Panc1 (cell line): ENCODE measurements around the gene ZNF521.

ENCODE experiments used
- POLR2AphosphoS5 ChIP-seq: IDR thresholded peaks from 2 replicates; pipeline ENCODE4 v1.6.1; 2012; ENCODE audit warnings: mild to moderate bottlenecking, low read depth, low read length, moderate library complexity
- SIN3A ChIP-seq: IDR thresholded peaks from 2 replicates; pipeline ENCODE4 v1.6.1; 2012; ENCODE audit warnings: low read depth, mild to moderate bottlenecking, low read length, moderate library complexity, borderline replicate concordance; ENCODE audit not compliant: insufficient read depth
- TCF7L2 ChIP-seq: IDR thresholded peaks from 2 replicates; pipeline ENCODE4 v1.6.1; 2011; ENCODE audit warnings: mild to moderate bottlenecking, low read depth, low read length, inconsistent platforms
- TF ChIP-seq, protein P1 (sequence below): fragments of 450-650 bp; IDR thresholded peaks from 2 replicates; pipeline ENCODE4 v1.5.1; 2017; ENCODE audit warnings: mild to moderate bottlenecking

DNA sequence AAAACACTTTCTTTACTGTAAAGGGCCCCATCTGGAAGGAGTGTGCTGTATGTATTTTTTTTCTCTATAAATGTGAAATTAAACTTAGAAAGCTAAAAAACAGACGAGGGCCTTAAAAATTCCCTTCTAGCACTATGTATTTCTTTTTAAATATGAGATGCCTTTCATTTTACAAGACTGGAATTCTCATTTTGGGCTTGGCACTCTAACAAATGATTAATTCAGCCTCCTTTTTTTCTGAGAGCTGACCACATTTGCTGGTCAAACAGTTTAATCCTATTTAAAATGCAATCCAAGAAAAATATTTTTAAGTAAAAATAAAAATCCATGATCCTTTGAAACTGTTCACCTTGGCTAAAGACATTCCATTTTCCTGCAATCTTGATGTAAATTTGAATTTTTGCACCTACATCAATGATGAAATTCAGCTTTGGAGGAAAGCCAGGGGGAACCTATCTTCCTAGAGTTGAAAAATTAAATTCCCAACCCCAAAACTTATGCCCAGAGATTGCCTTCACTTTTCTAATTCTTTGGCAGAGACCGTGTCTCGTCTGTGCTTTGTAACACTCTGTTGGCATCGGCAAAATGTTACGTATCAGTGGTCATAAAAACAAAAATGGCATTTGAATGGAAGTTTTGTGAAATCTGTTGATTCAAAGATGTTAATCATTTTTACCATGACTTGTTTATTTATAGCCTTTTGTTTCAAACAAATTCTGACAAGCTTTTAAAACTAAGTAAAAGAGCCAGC is 284.5 kb downstream of the ZNF521 start:
- TF ChIP-seq, protein P1, sequence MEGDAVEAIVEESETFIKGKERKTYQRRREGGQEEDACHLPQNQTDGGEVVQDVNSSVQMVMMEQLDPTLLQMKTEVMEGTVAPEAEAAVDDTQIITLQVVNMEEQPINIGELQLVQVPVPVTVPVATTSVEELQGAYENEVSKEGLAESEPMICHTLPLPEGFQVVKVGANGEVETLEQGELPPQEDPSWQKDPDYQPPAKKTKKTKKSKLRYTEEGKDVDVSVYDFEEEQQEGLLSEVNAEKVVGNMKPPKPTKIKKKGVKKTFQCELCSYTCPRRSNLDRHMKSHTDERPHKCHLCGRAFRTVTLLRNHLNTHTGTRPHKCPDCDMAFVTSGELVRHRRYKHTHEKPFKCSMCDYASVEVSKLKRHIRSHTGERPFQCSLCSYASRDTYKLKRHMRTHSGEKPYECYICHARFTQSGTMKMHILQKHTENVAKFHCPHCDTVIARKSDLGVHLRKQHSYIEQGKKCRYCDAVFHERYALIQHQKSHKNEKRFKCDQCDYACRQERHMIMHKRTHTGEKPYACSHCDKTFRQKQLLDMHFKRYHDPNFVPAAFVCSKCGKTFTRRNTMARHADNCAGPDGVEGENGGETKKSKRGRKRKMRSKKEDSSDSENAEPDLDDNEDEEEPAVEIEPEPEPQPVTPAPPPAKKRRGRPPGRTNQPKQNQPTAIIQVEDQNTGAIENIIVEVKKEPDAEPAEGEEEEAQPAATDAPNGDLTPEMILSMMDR = no peak
- TF ChIP-seq POLR2AphosphoS5 (no peak), TCF7L2 (no peak), SIN3A (no peak)
